IMR-90 (cell line): Measurements from ENCODE around the gene INMT.

Experiments used
- CTCF ChIP-seq: conservative IDR thresholded peaks from 2 replicates; pipeline ENCODE4 v1.5.1; 2012; ENCODE audit warnings: mild to moderate bottlenecking, low read depth, low read length, improper control_type of control experiment
- FOS ChIP-seq: fragments of 150-350 bp; IDR thresholded peaks from 2 replicates; pipeline ENCODE4 v1.6.1; 2016; ENCODE audit warnings: low read depth, low read length
- MXI1 ChIP-seq: IDR thresholded peaks from 2 replicates; pipeline ENCODE4 v1.6.1; 2012; ENCODE audit warnings: low read depth, mild to moderate bottlenecking, low read length, moderate library complexity, borderline replicate concordance
- POLR2A ChIP-seq: IDR thresholded peaks from 2 replicates; pipeline ENCODE4 v1.6.1; 2012; ENCODE audit warnings: mild to moderate bottlenecking, low read depth, low read length
- RAD21 ChIP-seq: IDR thresholded peaks from 2 replicates; pipeline ENCODE4 v1.6.1; 2012; ENCODE audit warnings: low read length, improper control_type of control experiment
- RCOR1 ChIP-seq: IDR thresholded peaks from 2 replicates; pipeline ENCODE4 v1.6.1; 2012; ENCODE audit warnings: mild to moderate bottlenecking, low read length, improper control_type of control experiment; ENCODE audit not compliant: insufficient replicate concordance

- no peak for TF ChIP-seq POLR2A
- no peak for TF ChIP-seq RAD21
- TF ChIP-seq CTCF, result no peak
- TF ChIP-seq RCOR1, result no peak
- no peak for TF ChIP-seq FOS
- TF ChIP-seq MXI1, result no peak
Measured at GRCh38 chr7:30726296-30727006, 25.5 kb upstream of the INMT start.
